Stimulated activated naive CD8-positive, alpha-beta T cell treated with anti-CD3 and anti-CD28 coated beads, Interleukin-15, Interleukin-2, amounts not matched to agents 100 U/mL and 50 U/mL, for 24 hours (primary cell): Measurements from ENCODE around the gene CRIM1.

Experiments used
- ATAC-seq: fragments of 150-1000 bp; cut with Tn5 transposase; one replicate; pipeline ENCODE4 v1.10.0; 2021
- DNase-seq: peaks from one replicate; pipeline ENCODE4 v3.0.0; 2021

Gene CRIM1

GRCh38 chr2:36556842-36557241, 201.3 kb downstream of the CRIM1 start:
- DNase-seq (no peak), ATAC-seq (no peak)

DNA sequence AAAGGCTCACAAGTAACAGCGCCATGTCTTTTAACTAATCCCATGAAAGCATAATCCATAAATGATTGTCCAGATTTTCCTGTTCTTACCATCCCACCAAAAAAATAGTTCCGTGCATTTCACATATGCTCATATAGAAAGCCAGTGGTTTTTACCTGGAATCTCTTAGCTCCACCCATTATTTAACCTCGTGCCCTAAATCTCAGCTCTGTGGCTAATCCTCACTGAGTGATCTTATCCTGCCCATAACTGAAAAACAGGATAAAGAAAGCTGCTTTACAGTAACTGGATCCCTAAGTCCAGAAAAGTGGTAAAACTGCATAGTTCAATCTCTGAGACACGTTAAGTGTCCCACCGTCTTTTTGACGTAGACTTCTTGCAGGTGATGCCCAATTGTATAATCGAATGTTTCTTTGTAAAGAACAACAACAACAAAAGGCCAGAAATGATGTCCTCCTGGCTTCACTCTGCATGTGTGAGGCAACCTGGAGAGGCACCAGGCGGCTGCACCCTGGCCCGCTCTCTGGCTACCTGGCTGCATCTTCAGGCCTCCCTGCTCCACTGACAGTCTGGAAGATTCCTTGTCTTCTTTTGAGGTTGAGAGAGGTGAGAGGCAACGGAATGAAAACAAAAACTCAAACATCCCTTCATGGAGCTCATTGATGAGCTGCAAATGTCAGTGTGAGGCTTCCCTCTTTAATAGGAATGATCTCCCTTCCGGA, 203.8 kb downstream of the CRIM1 start:
- ATAC-seq (no peak), DNase-seq (no peak)

DNA sequence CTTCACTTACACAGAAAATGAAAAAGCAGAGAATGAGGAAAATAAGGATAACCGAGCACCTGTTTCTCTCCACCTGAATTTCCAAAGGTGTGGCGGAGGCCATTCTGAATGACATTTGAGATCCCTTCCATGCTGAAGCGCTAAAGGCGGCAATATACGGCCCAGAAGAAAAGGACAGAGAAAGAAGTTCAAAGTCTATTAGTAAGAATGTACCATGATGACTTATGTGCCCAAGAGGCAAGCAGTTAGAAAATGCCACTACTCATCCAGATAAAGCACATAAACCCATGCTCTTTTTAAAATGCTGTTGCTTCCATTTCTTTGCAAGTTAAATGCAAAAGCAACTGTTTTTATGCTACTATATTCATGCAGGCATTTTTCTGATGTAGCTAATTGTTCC, 205.1 kb downstream of the CRIM1 start:
- DNase-seq: no peak
- ATAC-seq: no peak

- DNase-seq: no peak
- ATAC-seq: no peak
Measured at GRCh38 chr2:36561237-36561944, 205.8 kb downstream of the CRIM1 start.

- ATAC-seq: no peak
- no peak for DNase-seq
Measured at GRCh38 chr2:36562240-36562639, 206.7 kb downstream of the CRIM1 start.

GRCh38 chr2:36562973-36563532, 207.5 kb downstream of the CRIM1 start:
- no peak for ATAC-seq
- no peak for DNase-seq

DNA sequence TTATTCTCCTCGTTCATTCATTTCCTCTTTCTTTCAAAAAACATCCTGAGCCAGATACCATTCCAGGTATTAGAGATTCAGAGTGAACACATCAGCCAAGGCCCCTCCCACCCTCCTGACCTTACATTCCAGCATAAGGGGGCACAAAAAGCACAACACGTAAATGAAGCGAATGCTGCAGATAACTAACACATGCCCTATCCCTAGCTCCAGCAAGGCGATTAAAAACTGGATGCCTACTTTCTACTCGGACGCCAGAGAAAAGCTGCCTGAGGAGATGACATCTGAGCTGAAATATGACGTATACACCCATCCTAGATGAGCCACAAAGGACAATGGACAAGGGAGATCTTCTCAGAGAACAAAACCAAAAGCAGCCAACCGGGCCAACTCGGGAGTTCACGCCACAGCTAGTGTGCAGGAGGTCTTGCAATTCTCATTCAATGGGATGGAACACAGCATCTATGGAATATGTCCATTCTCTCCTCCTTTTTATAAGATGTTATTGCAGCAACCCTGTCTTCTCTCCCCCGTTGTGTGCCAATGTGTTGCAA, 208.9 kb downstream of the CRIM1 start:
- ATAC-seq (no peak), DNase-seq (no peak)

DNA sequence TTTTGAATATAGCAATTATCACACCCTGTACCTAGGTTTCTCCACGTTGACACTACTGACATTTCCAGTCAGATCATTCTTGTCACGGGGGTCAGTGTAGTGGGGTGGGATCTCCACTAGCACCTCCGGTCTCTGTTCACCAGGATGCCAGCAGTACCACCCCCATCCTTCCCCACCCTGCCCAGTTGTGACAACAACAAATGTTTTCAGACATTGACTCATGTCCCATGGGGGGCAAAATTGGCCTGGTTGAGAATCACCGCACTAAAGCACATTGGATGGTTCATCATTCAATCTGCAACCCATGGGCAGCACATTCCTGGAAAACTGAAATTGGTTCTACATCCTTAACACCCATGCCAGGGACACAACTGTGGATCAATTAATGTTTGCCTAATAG, 210.1 kb downstream of the CRIM1 start:
- ATAC-seq: no peak

DNA sequence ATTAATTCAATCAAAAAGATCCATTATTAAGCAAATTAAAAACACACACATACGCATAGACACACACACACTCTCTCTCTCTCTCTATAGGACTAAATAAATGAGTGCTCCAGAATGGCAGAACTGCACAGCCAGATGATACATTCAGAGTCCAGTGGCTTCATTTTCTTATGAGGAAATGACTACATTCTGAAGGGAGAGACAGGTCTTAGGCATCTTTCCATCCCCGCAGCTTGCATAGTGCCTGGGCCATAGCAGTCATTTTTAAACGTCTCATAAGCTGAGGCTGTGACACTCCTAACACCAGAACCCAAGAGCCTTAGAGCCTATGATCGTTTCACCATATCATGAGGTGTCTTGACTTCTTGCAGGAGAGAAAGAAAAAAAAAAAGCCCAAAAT, 211.3 kb downstream of the CRIM1 start:
- ATAC-seq (no peak), DNase-seq (no peak)

More for the DNA sequence above, 210.1 kb downstream of the CRIM1 start:
- DNase-seq: no peak

- DNase-seq (no peak), ATAC-seq (no peak)
Measured at GRCh38 chr2:36567711-36568408, 212.3 kb downstream of the CRIM1 start.

GRCh38 chr2:36568516-36569246, 213.1 kb downstream of the CRIM1 start:
- ATAC-seq: no peak
- DNase-seq: no peak

DNA sequence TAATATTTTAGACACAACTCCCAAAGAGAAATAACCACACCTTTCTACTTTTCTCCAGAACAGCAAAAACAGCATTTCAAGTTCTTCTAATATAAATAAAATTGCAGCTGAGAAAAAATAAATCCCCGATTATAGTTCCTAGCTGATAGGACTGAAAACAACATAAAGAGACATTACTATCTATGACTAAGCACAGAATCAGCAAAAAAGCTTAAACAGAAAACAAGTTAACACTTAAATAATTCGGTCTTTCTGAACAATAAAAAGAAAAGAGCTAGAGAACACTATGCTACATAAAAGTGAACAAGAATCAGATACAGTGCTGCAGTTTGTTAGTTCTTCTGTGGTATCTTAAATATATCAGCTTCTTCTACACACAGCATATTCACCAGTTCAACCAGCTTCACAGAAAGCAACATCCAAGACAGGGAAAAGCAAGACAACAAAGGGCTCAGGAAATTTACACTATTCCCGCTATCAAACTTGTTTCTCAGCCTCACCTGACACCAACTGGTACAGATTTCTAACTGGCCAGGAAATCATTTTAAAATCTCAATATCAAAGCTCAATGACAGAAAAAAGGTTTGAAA, 213.8 kb downstream of the CRIM1 start:
- no peak for DNase-seq
- ATAC-seq: no peak

DNA sequence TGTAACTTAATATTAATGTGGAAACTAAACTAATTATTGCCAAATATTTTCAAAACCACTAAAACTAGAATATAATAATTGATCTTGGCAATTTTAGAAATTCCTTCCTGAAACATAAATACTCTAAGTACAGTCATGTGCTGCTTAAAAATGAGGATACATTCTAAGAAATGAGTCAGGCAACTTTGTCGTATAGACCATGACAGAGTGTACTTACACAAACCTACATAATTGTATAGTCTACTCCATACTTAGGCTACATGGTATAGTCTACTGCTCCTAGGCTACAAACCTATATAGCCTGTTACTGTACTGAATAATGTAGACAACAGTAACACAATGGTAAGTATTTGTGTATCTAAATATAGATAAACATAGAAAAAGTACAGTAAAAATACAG, 214.8 kb downstream of the CRIM1 start:
- no peak for DNase-seq
- no peak for ATAC-seq

DNA sequence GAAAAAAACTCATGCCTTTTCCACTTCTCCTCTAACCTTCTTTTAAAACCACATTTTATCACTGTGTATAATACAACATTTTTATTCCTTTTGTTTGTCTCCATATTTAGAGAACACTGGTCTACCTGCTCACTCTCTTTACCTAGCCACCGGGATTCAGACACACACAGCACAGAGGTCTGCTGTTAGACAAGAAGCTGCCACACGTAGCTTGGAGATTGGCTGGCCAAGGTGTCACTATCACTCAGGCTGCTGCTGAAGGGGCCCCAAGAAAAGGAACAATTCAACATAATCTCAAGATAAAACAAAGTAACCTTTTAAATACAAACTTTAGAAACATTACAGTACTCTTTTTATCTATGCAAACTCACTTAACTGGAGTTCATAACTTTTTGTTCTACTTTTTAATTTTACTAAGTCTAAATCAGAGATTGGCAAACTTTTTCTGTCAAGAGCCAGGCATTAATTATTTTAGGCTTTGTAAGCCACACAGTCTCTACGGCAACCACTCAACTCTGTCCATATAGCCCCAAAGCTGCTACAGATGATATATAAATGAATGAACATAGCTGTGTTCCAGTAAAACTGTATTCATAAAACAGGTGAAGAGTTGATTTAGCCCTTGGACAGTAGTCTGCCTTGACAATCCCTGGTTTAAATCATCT, 216.6 kb downstream of the CRIM1 start:
- DNase-seq: no peak
- ATAC-seq: no peak

DNA sequence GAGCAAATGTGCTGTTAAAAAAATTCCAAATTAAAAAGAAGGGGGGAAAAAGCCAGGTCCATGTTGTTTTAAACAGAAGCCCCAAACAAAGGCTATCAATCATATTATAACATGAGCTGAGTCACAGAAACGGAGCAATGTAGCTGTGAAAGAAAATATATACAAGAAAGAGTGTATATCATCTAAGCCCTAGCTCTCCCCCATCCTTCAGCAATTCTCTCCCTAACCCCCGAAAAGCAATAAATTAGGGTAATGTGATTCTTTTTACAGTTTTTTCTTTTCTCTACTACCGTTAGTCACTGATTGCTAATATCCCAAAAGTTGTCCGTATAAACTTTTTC, 217.1 kb downstream of the CRIM1 start:
- ATAC-seq (no peak), DNase-seq (no peak)

- no peak for ATAC-seq
- DNase-seq: no peak
Measured at GRCh38 chr2:36573165-36573564, 217.6 kb downstream of the CRIM1 start.

GRCh38 chr2:36574560-36574959, 219.0 kb downstream of the CRIM1 start:
- no peak for ATAC-seq
- DNase-seq: no peak

DNA sequence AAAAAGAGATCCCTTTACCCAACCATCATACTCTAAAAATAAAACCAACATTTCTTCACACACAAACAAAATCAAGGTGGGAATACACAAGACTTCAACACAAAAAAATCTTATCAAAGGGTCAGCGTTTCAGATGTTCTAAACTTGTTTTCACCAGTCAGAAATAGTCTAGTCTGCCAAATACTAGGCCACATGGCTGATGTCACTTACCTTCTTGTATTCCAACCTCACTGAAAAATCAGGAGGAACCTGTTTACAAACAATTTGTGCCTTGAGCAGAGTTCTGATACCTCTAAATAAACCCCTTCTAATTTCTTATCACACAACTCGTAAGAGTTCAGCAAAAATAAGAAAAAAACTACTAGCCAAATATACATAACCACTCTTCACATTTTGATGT, 222.3 kb downstream of the CRIM1 start:
- DNase-seq: no peak
- no peak for ATAC-seq

- ATAC-seq: no peak
- no peak for DNase-seq
Measured at GRCh38 chr2:36578343-36579296, 223.0 kb downstream of the CRIM1 start.

DNA sequence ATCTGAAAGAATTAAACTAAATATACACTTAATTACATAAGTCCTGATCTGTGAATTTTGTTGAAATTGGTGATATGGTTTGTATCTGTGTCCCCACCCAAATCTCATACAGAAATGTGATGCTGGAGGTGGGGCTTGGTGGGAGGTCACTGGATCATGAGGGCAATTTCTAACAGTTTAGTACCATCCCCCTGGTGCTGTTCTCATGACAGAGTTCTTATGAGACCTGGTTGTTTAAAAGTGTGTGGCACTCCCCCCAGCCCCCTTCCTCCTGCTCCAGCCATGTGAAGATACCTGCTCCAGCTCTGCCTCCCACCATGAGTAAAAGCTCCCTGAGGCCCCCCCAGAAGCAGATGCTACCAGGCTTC, 223.7 kb downstream of the CRIM1 start:
- ATAC-seq (no peak), DNase-seq (no peak)
